ENCODE data around the gene EED.

Gene EED

DNA sequence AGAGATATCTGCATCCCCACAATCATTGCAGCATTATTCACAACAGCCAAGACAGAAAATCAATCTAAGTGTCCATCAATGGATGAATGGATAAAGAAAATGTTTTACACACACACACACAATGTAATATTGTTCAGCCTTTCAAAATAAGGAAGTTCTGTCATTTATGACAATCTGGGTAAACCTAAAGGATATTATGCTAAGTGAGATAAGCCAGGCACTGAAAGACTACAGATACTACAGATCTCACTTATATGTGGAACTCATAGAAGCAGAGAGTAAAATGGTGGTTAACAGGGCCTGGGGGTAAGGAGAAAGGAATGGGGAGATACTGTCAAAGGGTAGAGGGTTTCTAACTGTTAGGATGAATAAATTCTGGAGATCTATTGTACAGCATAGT lies 36.0 kb upstream of the EED start:
- H3K27ac ChIP-seq: no peak overlapping the region
- no peak for TF ChIP-seq ZFX (IDR thresholded peaks at IDR 0.05)
- TF ChIP-seq, protein P1, sequence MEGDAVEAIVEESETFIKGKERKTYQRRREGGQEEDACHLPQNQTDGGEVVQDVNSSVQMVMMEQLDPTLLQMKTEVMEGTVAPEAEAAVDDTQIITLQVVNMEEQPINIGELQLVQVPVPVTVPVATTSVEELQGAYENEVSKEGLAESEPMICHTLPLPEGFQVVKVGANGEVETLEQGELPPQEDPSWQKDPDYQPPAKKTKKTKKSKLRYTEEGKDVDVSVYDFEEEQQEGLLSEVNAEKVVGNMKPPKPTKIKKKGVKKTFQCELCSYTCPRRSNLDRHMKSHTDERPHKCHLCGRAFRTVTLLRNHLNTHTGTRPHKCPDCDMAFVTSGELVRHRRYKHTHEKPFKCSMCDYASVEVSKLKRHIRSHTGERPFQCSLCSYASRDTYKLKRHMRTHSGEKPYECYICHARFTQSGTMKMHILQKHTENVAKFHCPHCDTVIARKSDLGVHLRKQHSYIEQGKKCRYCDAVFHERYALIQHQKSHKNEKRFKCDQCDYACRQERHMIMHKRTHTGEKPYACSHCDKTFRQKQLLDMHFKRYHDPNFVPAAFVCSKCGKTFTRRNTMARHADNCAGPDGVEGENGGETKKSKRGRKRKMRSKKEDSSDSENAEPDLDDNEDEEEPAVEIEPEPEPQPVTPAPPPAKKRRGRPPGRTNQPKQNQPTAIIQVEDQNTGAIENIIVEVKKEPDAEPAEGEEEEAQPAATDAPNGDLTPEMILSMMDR (conservative IDR thresholded peaks at IDR 0.05): no peak

GRCh38 chr11:86209806-86210657 lies 34.5 kb upstream of the EED start:
- no peak overlapping the region for H3K27ac ChIP-seq
- TF ChIP-seq, protein P1 (conservative IDR thresholded peaks at IDR 0.05): no peak
- no peak for TF ChIP-seq ZFX (IDR thresholded peaks at IDR 0.05)

GRCh38 chr11:86210898-86211297 lies 33.7 kb upstream of the EED start:
- no peak overlapping the region for H3K27ac ChIP-seq
- TF ChIP-seq, protein P1 (conservative IDR thresholded peaks at IDR 0.05): no peak
- TF ChIP-seq ZFX (IDR thresholded peaks at IDR 0.05): no peak

- H3K27ac ChIP-seq: no peak overlapping the region
- no peak for TF ChIP-seq ZFX (IDR thresholded peaks at IDR 0.05)
- TF ChIP-seq, protein P1 (conservative IDR thresholded peaks at IDR 0.05): no peak
These were observed 32.9 kb upstream of the EED start for GRCh38 chr11:86211619-86212018.

DNA sequence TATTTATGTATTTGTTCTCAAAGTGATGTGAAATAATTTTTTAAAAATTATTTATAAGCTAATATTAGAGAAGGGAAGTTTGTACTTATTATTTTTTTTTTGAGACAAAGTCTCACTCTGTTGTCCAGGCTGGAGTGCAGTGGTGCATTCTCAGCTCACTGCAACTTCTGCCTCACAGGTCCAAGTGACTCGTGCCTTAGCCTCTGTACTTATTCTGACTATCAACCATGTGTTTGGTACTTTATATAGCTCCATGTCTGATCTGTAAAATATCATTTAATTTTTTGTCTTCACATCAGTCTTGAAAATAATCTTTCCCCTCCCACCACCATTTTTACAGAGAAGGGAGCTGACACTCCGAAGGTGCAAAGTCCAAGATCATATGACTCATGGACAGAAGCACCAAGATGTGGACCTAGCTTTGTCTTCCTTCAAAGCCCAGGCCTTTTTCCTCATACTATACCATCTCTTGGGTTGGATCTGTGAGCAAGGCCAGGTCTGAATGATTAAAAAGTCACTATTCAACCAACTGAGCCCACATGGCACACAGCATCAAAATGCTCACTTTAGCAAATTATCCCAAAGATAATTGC lies 32.4 kb upstream of the EED start:
- H3K27ac ChIP-seq: no peak overlapping the region
- TF ChIP-seq ZFX (IDR thresholded peaks at IDR 0.05): no peak
- TF ChIP-seq, protein P1 (conservative IDR thresholded peaks at IDR 0.05): no peak

- H3K27ac ChIP-seq: no peak overlapping the region
- TF ChIP-seq ZFX (IDR thresholded peaks at IDR 0.05): no peak
- TF ChIP-seq, protein P1 (conservative IDR thresholded peaks at IDR 0.05): no peak
These were observed 29.8 kb upstream of the EED start for GRCh38 chr11:86214710-86215109.

Data from C4-2B (cell line).